ENCODE data around the gene TRIM69.
A peak's percentile ranks its signal among the peaks of the same experiment; 100 is the strongest.

The TRIM69 gene

GRCh38 chr15:44811337-44811736, 75.0 kb downstream of the TRIM69 start:
- DNase-seq: peak in 1 of 2 donors; percentile 31

GRCh38 chr15:44812029-44812517, 75.7 kb downstream of the TRIM69 start:
- no peak for DNase-seq

GRCh38 chr15:44813231-44813630, 76.9 kb downstream of the TRIM69 start:
- peak; percentile 71 to 88 for DNase-seq
